ELF-1 (cell line): Measurements from ENCODE around the gene ACER3.
"Not testable (repeated sequence)": the region's sequence is repeated elsewhere in the genome, so short reads cannot be mapped to it uniquely, and the experiment has no call there.

Experiments used
- DNase-seq: peaks from one replicate; pipeline ENCODE4 v3.0.0-alpha.2; 2016; ENCODE audit warnings: low read depth, low spot score

Gene ACER3

DNA sequence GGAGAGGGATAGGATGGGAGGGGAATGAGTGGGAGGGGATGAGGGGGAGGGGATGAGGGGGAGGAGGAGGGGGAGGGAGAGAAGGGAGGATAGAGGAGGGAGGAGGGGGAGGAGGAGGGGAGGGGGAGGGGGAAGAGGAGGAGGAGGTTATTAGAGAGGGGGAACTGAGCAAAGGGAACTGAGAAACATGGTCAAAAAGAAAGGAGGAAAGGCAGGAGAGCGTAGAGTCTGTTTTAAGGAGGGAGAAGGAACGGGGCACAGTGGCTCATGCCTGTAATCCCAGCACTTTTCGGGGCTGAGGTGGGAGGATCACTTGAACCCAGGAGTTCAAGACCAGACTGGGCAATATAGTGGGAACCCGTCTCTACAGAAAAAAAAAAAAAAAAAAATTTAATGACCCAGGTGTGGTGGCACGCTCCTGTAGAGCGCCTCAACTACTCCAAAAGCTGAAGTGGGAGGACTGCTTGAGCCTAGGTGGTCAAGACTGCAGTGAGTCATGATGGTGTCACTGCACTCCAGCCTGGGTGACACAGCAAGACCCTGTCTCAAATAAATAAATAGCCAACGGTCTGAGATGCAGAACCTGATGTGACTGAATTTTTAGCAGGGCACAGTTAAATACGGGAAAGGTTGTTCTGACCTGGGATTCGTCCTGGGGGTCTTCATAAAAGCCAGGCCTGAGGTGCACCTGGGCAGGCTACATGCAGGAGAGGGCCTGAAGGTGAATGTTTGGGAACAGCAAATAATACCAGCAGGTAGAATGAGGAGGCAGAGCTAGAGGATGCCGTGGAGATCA lies 177.5 kb downstream of the ACER3 start:
- DNase-seq, result no peak

- DNase-seq, result no peak
Measured at GRCh38 chr11:77038825-77039326, 178.2 kb downstream of the ACER3 start.

GRCh38 chr11:77039491-77040400 lies 179.0 kb downstream of the ACER3 start:
- peak; percentile 75 for DNase-seq

- DNase-seq, result no peak
Measured at GRCh38 chr11:77040401-77040777, 179.7 kb downstream of the ACER3 start.

- DNase-seq, result no peak
Measured at GRCh38 chr11:77040889-77041288, 180.2 kb downstream of the ACER3 start.

DNA sequence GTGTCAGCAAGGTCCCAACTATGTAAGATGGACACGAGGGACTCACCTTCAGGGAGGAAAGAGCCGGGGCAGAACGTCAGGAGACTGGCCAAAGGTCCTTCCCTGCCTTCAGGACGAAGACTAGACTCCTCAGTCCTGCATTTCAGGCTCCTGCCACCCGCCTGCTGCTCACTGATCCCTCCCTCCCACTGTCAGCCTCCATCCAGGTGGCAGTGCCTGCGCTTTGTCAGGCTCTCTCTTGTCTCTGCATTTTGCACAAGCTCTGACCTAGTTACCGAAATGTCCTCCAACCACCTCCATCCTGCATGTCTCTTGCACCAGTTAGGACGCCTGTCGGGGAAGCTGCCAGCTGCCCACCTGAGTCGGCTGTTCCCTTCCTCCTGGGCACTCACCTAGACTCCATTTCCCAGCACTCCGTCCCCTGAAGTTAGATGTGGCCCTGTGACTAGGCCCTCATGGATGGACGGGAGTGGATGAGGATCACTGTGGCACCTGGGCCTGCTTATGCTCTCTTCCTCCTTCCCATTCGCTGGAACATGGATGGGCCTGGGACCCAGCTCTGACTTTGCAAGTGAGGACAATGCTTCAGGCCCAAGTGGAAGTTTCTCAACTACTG lies 181.5 kb downstream of the ACER3 start:
- DNase-seq, result no peak

DNA sequence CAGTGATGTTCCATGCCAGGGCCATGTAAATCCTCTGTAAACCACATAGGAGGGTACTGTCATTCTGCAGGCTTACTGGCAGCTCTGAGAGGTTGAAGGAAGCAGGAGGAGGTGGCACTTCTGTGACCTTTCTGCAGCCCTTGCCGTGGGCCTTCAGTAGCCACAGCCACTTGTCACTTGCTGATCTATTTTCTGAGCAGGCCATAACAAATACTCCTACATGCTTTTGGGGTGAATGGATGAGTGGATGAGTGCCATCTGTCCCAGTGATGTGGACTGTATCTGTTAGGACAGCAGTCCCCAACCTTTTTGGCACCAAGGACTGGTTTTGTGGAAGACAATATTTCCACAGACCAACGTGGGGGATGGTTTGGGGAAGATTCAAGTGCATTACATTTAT lies 183.6 kb downstream of the ACER3 start:
- DNase-seq, result no peak

- DNase-seq, result no peak
Measured at GRCh38 chr11:77044886-77045285, 184.2 kb downstream of the ACER3 start.

- DNase-seq, result peak; percentile 79
Measured at GRCh38 chr11:77046060-77046501, 185.4 kb downstream of the ACER3 start.

- peak; percentile 92 for DNase-seq
Measured at GRCh38 chr11:77047007-77047927, 186.5 kb downstream of the ACER3 start.

- not testable (repeated sequence) for DNase-seq
Measured at GRCh38 chr11:77047928-77048446, 187.3 kb downstream of the ACER3 start.

- no peak for DNase-seq
Measured at GRCh38 chr11:77049026-77049425, 188.3 kb downstream of the ACER3 start.

DNA sequence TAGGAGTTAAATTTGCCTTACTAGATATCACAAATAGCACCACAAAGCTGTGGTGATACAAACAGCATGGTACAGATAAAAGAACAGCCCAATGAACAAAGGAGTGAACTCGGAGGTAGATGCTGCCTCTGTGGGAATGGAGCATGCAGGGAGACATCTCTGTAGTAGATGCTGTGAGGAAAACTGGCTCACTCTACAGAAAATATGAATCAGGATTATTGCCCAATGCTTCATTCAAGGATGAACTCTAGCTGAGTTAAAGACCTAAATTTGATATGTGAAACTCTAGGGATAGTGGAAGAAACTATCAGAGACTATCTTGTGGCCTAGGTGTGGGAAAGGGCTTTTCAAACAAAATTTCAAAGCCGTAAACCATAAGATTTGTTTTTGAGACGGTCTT lies 190.8 kb downstream of the ACER3 start:
- DNase-seq, result no peak

GRCh38 chr11:77052518-77052917 lies 191.8 kb downstream of the ACER3 start:
- no peak for DNase-seq

- no peak for DNase-seq
Measured at GRCh38 chr11:77053217-77054015, 192.7 kb downstream of the ACER3 start.

DNA sequence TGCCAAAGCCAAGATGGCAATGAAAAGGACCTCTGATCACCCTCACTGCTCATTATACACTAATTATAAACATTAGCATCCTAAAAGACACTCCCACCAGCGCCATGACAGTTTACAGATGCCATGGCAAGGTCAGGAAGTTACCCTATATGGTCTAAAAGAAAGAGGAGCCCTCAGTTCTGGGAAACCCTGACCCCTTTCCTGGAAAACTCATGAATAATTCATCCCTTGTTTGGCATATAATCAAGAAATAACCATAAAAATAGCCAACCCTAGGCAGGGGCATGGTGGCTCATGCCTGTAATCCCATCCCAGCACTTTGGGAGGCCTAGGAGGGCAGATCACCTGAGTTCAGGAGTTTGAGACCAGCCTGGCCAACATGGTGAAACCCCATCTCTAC lies 193.4 kb downstream of the ACER3 start:
- DNase-seq, result no peak

DNA sequence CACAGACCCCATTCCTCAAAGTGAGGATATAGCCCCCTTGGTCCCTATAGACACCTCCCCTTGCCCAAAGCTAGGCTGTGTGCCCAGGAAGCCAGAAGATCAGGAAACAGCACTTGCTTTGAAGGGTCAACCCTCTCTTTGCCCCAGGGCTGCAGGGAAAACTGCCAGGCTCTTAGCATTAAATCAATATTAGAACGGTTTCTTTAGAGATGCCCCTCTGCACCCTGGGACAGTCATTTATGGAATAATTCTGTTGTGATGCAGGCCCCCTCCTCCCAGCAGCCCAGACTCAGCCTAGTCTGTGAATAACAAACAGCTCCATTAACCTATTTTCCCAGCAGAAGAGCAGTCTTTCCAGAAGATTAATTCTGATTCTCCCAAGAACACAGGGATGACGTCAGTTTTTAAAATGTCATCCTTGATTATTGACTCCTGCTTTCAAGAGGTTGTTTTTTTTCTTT lies 194.4 kb downstream of the ACER3 start:
- no peak for DNase-seq

GRCh38 chr11:77055913-77056312 lies 195.2 kb downstream of the ACER3 start:
- DNase-seq, result no peak

DNA sequence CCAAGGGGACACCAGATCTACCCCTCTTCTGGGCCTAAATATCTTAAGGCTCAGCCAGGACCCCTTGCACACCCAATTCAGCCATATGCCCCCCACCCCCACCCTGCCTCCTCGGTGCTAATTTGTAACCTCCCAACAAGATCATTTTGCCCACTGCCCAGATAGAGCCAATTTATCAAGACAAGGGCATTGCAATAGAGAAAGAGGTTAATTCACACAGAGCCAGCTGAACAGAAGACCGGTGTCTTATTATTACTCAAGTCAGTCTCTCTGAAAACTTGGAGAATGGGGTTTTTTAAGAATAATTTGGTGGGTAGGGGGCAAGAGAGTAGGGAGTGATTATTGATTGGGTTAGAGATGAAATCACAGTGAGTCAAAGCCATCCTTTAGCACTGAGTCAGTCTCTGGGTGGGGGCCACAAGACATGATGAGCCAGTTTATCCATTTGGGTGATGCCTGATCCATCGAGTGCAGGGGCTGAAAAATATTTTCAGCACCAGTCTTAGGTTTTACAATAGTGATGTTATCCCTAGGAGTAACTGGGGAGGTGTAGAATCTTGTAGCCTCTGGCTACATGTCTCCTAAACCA lies 196.2 kb downstream of the ACER3 start:
- DNase-seq, result no peak
